Fibroblast of skin of back (primary cell): Measurements from ENCODE around the gene C4BPB.
A peak's percentile ranks its signal among the peaks of the same experiment; 100 is the strongest.

Source experiments
- DNase-seq: peaks from one replicate; pipeline ENCODE4 v3.0.0-alpha.2; 2013

Gene C4BPB

GRCh38 chr1:207059881-207060280, 28.8 kb upstream of the C4BPB start:
- no peak for DNase-seq

GRCh38 chr1:207060596-207060995, 28.1 kb upstream of the C4BPB start:
- no peak for DNase-seq

- DNase-seq = no peak
These were observed 26.6 kb upstream of the C4BPB start for GRCh38 chr1:207062058-207062457.

GRCh38 chr1:207063014-207063413, 25.6 kb upstream of the C4BPB start:
- DNase-seq = no peak

GRCh38 chr1:207064561-207064960, 24.1 kb upstream of the C4BPB start:
- no peak for DNase-seq

- no peak for DNase-seq
These were observed 21.5 kb upstream of the C4BPB start for GRCh38 chr1:207067185-207067584.

- DNase-seq = no peak
These were observed 21.0 kb upstream of the C4BPB start for GRCh38 chr1:207067665-207068064.

- DNase-seq = no peak
These were observed 19.6 kb upstream of the C4BPB start for GRCh38 chr1:207069061-207069460.

- no peak for DNase-seq
These were observed 18.7 kb upstream of the C4BPB start for GRCh38 chr1:207069858-207070506.

- no peak for DNase-seq
These were observed 17.8 kb upstream of the C4BPB start for GRCh38 chr1:207070811-207071210.

- DNase-seq = peak; percentile 14
These were observed 17.2 kb upstream of the C4BPB start for GRCh38 chr1:207071426-207071825.

- DNase-seq = no peak
These were observed 16.4 kb upstream of the C4BPB start for GRCh38 chr1:207072233-207072632.

- no peak for DNase-seq
These were observed 14.5 kb upstream of the C4BPB start for GRCh38 chr1:207073906-207074820.

- peak; percentile 8 for DNase-seq
These were observed 12.3 kb upstream of the C4BPB start for GRCh38 chr1:207076181-207076955.

- DNase-seq = no peak
These were observed 11.6 kb upstream of the C4BPB start for GRCh38 chr1:207077012-207077411.

- peak; percentile 71 for DNase-seq
These were observed 10.9 kb upstream of the C4BPB start for GRCh38 chr1:207077470-207078377.

- no peak for DNase-seq
These were observed 10.0 kb upstream of the C4BPB start for GRCh38 chr1:207078578-207079132.

- no peak for DNase-seq
These were observed 8.9 kb upstream of the C4BPB start for GRCh38 chr1:207079706-207080241.

- DNase-seq = no peak
These were observed 7.6 kb upstream of the C4BPB start for GRCh38 chr1:207081088-207081487.

GRCh38 chr1:207081806-207082205, 6.9 kb upstream of the C4BPB start:
- no peak for DNase-seq

GRCh38 chr1:207084232-207084631, 4.4 kb upstream of the C4BPB start:
- peak; percentile 19 for DNase-seq
